Measurements from ENCODE around the gene PHKB.

DNA sequence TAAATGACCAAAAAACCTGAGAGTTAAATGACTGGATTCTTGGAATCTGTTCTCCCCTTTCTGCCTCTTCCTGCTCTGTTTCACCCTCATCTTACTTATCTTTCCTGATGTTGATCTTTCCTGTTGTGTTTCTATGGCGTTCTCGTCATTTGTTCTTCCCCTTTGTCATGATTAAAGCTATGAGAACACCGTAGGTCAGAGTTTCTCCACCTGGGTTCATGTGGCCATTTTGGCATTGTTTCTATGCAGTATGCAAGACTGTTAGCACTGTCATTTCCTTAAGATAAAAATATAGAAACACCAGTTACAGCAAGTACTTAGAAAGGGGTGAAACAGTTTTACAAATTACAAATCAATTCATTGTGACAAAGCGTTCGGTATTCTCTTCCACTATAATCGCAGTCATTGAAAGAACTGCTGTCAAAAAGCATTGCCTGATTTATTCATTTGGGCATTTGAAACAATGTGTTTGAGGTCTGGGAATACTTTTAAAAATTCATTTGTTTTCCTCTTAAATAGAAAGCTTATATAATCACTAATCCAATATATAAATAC, 166.0 kb downstream of the PHKB start:
- TF ChIP-seq, protein P1, sequence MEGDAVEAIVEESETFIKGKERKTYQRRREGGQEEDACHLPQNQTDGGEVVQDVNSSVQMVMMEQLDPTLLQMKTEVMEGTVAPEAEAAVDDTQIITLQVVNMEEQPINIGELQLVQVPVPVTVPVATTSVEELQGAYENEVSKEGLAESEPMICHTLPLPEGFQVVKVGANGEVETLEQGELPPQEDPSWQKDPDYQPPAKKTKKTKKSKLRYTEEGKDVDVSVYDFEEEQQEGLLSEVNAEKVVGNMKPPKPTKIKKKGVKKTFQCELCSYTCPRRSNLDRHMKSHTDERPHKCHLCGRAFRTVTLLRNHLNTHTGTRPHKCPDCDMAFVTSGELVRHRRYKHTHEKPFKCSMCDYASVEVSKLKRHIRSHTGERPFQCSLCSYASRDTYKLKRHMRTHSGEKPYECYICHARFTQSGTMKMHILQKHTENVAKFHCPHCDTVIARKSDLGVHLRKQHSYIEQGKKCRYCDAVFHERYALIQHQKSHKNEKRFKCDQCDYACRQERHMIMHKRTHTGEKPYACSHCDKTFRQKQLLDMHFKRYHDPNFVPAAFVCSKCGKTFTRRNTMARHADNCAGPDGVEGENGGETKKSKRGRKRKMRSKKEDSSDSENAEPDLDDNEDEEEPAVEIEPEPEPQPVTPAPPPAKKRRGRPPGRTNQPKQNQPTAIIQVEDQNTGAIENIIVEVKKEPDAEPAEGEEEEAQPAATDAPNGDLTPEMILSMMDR (IDR thresholded peaks at IDR 0.05; ENCODE audit: control extremely low read depth in 1 of 3, insufficient read depth in 1 of 3, low read depth in 1 of 3, low read length in 3 of 3) = no peak
- TF ChIP-seq SUZ12 (IDR thresholded peaks at IDR 0.05; ENCODE audit: low read length) (no peak), CHD1 (IDR thresholded peaks at IDR 0.05; ENCODE audit: low read depth, low read length) (no peak)

Measured in H1 (cell line).